DND-41 (cell line): ENCODE results near the gene NPHP4.
A peak's percentile ranks its signal among the peaks of the same experiment; 100 is the strongest.

Source experiments
- EZH2 ChIP-seq: IDR thresholded peaks from 3 replicates; pipeline ENCODE4 v1.6.1; 2012; ENCODE audit warnings: borderline replicate concordance, low read depth, mild to moderate bottlenecking, moderate library complexity, low read length, inconsistent platforms; ENCODE audit not compliant: severe bottlenecking
- TF ChIP-seq, protein P1 (sequence below): IDR thresholded peaks from 2 replicates; pipeline ENCODE4 v1.5.1; 2012; ENCODE audit warnings: borderline replicate concordance, low read length, moderate library complexity, mild to moderate bottlenecking; ENCODE audit not compliant: poor library complexity, severe bottlenecking; ENCODE audit errors: extremely low read depth

DNA sequence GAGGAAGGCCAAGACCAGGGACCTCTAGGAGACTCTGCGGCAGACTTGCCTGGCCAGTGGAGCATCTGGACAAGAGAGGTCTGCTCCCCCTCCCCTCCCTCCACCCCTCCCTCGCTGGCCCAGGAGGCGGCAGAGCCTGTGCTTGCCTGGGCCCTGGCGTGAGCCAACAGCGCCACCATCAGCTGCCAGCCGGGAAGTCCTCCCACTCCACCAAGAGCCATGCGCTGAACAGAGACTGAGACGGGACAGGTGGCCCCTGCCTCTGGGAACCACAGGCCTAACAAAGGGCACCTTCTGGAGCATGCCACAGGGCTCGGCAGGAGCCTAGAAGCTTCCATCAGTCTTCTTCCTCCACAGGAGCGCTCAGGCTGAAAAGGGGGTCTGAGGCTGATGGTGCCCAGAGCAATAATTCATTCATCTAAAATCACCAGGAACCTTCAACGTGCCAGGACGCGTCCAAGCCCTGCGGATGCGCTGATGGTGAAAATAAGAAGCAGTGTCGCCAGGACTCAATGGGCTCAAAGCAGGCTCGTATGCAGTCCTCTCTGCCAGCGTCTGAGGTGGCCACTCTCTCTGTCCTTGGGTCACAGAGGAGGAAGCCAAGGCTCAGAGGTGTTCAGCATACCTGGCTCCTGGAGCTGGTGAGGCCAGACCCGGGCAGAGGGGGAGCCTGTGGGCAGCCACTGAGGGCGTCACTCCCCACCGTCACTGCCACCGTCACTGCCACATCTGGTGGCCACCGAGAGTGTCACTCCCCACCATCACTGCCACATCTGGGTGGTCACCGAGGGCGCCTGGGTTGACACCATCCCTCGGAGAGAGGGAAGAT lies 161.2 kb downstream of the NPHP4 start:
- TF ChIP-seq, protein P1, sequence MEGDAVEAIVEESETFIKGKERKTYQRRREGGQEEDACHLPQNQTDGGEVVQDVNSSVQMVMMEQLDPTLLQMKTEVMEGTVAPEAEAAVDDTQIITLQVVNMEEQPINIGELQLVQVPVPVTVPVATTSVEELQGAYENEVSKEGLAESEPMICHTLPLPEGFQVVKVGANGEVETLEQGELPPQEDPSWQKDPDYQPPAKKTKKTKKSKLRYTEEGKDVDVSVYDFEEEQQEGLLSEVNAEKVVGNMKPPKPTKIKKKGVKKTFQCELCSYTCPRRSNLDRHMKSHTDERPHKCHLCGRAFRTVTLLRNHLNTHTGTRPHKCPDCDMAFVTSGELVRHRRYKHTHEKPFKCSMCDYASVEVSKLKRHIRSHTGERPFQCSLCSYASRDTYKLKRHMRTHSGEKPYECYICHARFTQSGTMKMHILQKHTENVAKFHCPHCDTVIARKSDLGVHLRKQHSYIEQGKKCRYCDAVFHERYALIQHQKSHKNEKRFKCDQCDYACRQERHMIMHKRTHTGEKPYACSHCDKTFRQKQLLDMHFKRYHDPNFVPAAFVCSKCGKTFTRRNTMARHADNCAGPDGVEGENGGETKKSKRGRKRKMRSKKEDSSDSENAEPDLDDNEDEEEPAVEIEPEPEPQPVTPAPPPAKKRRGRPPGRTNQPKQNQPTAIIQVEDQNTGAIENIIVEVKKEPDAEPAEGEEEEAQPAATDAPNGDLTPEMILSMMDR: peak; percentile 38
- TF ChIP-seq EZH2: no peak
